Neural cell (in vitro differentiated cells): Measurements from ENCODE around the gene POLRMT. TPM values are rescaled to one million over a fixed set of nuclear protein-coding genes. Genes with fewer than 3 reads are reported as not detected.

Source experiments
- H2AFZ ChIP-seq: fragments of 200-600, 300-800 bp; sonication (generic), shearing (Covaris generic); 2 replicates; pipeline ENCODE4 v1.6.0; 2014; ENCODE audit warnings: low read depth, mild to moderate bottlenecking, antibody characterized with exemption, low read length, moderate library complexity
- H3F3A ChIP-seq: fragments of 200-600 bp; shearing (Covaris generic); 2 replicates; pipeline ENCODE4 v1.6.1; 2016; ENCODE audit warnings: mild to moderate bottlenecking, moderate library complexity, mixed read lengths, antibody characterized with exemption, low read length; ENCODE audit not compliant: insufficient read depth, poor library complexity, severe bottlenecking
- H3K27ac ChIP-seq: fragments of 200-600, 300-800 bp; sonication (generic), shearing (Covaris generic); 2 replicates; pipeline ENCODE4 v1.5.1; 2014; ENCODE audit warnings: mild to moderate bottlenecking, low read length, moderate library complexity
- H3K27me3 ChIP-seq: fragments of 300-800, 200-600 bp; sonication (generic), shearing (Covaris generic); 2 replicates; pipeline ENCODE4 v1.6.0; 2014; ENCODE audit warnings: mild to moderate bottlenecking, low read depth, low read length, moderate library complexity; ENCODE audit not compliant: insufficient read depth
- H3K36me3 ChIP-seq: fragments of 300-800, 200-600 bp; sonication (generic), shearing (Covaris generic); 2 replicates; pipeline ENCODE4 v1.5.1; 2014; ENCODE audit warnings: mild to moderate bottlenecking, antibody characterized with exemption, low read length, moderate library complexity; ENCODE audit not compliant: insufficient read depth
- H3K4me2 ChIP-seq: fragments of 300-800, 200-600 bp; sonication (generic), shearing (Covaris generic); 2 replicates; pipeline ENCODE4 v1.6.0; 2014; ENCODE audit warnings: mild to moderate bottlenecking, low read length
- H3K4me3 ChIP-seq: fragments of 300-800, 200-600 bp; sonication (generic), shearing (Covaris generic); 2 replicates; pipeline ENCODE4 v1.5.1; 2014; ENCODE audit warnings: mild to moderate bottlenecking, low read length, moderate library complexity
- H3K79me2 ChIP-seq: fragments of 200-600 bp; shearing (Covaris generic); replicated peaks from 2 replicates; pipeline ENCODE4 v1.6.0; 2014; ENCODE audit warnings: mild to moderate bottlenecking, low read length, moderate library complexity; ENCODE audit not compliant: insufficient read depth
- H3K9ac ChIP-seq: fragments of 300-800, 200-600 bp; sonication (generic), shearing (Covaris generic); 2 replicates; pipeline ENCODE4 v1.6.1; 2016; ENCODE audit warnings: mild to moderate bottlenecking, low read length, mixed read lengths
- H3K9me2 ChIP-seq: fragments of 200-600 bp; shearing (Covaris generic); 2 replicates; pipeline ENCODE4 v1.6.1; 2016; ENCODE audit warnings: mild to moderate bottlenecking, low read length, mixed read lengths; ENCODE audit not compliant: insufficient read depth
- H3K9me3 ChIP-seq: fragments of 200-600, 300-800 bp; sonication (generic), shearing (Covaris generic); 2 replicates; pipeline ENCODE4 v1.6.1; 2016; ENCODE audit warnings: mild to moderate bottlenecking, mixed run types, low read length, moderate library complexity, mixed read lengths
- H4K20me1 ChIP-seq: fragments of 200-600 bp; shearing (Covaris generic); 2 replicates; pipeline ENCODE4 v1.6.1; 2016; ENCODE audit warnings: mild to moderate bottlenecking, mixed run types; ENCODE audit not compliant: insufficient read depth
- EP300 ChIP-seq: fragments of 450-650 bp; conservative IDR thresholded peaks from 2 replicates; pipeline ENCODE4 v1.6.1; 2014; ENCODE audit warnings: antibody characterized with exemption, mild to moderate bottlenecking, moderate library complexity; ENCODE audit not compliant: poor library complexity, severe bottlenecking
- EZH2 ChIP-seq: fragments of 200-600, 300-800 bp; shearing (Covaris generic), sonication (generic); IDR thresholded peaks from 2 replicates; pipeline ENCODE4 v1.6.1; 2014; ENCODE audit warnings: antibody characterized with exemption, low read length, borderline replicate concordance, mild to moderate bottlenecking; ENCODE audit not compliant: insufficient read depth, poor library complexity, severe bottlenecking
- MXI1 ChIP-seq: fragments of 450-650 bp; conservative IDR thresholded peaks from 2 replicates; pipeline ENCODE4 v1.6.1; 2014; ENCODE audit warnings: antibody characterized with exemption, mild to moderate bottlenecking; ENCODE audit not compliant: poor library complexity, severe bottlenecking
- POLR2AphosphoS5 ChIP-seq: IDR thresholded peaks from 2 replicates; pipeline ENCODE4 v1.6.1; 2012
- RAD21 ChIP-seq: fragments of 450-650 bp; conservative IDR thresholded peaks from 2 replicates; pipeline ENCODE4 v1.6.1; 2014; ENCODE audit warnings: antibody characterized with exemption, mild to moderate bottlenecking, moderate library complexity
- SMC3 ChIP-seq: fragments of 450-650 bp; conservative IDR thresholded peaks from 2 replicates; pipeline ENCODE4 v1.6.1; 2014; ENCODE audit warnings: antibody characterized with exemption, mild to moderate bottlenecking, moderate library complexity; ENCODE audit not compliant: poor library complexity
- TAF1 ChIP-seq: IDR thresholded peaks from 2 replicates; pipeline ENCODE4 v1.6.1; 2012; ENCODE audit warnings: low read depth
- polyA plus RNA-seq: library from polyadenylated mRNA; depleted of rRNA; stranded (reverse); fragments of >200 nt; gene quantifications from 2 replicates; pipeline ENCODE4 v1.2.3, GENCODE V29; 2014
- TF ChIP-seq, protein P1 (sequence below): fragments of 450-650 bp; IDR thresholded peaks from 2 replicates; pipeline ENCODE4 v1.5.1; 2014; ENCODE audit warnings: antibody characterized with exemption, mild to moderate bottlenecking, moderate library complexity; ENCODE audit not compliant: poor library complexity, severe bottlenecking
- TF ChIP-seq, protein P2 (sequence below): IDR thresholded peaks from 2 replicates; pipeline ENCODE4 v1.6.1; 2012; ENCODE audit warnings: borderline replicate concordance

POLRMT gene
- polyA plus RNA-seq, 1 donor from 2014 or later, result 28.3 TPM

DNA sequence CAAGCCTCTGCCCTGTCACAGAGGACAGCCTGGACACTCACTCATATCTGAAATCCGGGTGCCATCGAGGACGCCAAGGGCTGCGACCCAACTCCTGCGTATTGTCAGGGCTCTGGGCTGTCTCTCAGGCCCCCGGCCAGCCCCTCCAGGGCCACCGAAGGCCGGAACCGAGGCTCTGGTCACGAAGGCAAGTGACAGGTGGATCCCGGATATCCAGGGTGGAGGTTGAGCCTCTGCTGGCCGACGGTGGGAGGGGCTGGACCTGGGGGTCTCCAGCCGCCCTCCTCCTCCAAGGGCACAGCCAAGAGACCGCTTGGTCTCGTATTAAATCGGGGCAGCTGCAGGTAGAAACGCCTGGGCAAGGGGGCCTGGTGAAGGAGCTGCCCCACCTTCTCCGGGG is 24.3 kb upstream of the POLRMT start:
- H4K20me1 ChIP-seq, result peaks cover 11% of the 10 kb centered on the region

DNA sequence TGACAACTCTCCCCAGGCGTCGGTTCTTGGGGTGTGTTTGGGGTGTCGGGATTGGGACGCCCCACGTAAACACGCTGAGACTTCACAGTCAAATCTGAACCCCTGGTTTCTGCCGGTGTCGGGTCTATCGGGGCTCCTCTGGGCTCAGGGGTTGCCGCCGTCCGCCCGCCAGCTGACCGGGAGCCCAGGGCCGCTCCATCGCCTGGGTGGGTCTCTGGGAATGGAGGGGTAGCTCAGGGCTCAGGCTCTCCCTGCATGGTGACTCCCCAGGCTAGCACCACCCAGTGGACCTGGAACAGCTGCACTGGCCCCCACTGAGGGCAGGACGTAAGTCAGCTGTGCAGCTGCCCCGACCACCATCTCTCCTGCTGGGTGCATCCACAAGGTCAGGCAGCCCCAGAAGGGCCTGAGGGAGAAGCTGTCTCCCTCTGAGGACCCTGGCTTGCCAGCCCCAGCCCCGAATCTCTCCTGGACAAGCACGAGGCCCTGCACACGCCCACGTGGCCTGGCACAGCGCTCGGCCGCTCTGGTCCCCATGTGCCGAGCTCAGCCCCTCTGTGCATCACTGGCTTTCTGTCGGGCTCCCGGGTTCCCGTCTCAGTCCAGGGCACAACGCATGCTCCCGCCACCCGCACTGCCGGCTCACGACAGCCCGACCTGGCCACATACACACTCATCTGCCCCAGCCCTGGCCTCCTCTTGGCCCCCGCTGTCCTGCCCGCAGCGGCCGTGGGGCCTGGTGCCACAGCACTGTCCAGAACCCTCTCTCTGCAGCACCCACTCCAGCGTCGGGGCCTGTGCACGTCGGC is 23.6 kb upstream of the POLRMT start:
- H3F3A ChIP-seq, result no peaks in the 10 kb centered on the region
- no peak overlapping the region for H3K4me2 ChIP-seq
- H3K9me2 ChIP-seq, result no peaks in the 10 kb centered on the region
- H3K27ac ChIP-seq, result no peak overlapping the region
- H3K79me2 ChIP-seq, result peaks cover 60% of the 10 kb centered on the region
- no peak overlapping the region for H3K9ac ChIP-seq
- no peaks in the 10 kb centered on the region for H3K9me3 ChIP-seq
- TF ChIP-seq RAD21 (no peak), EZH2 (no peak), POLR2AphosphoS5 (no peak), EP300 (no peak), SMC3 (no peak), TAF1 (no peak), MXI1 (no peak)
- TF ChIP-seq, protein P1, sequence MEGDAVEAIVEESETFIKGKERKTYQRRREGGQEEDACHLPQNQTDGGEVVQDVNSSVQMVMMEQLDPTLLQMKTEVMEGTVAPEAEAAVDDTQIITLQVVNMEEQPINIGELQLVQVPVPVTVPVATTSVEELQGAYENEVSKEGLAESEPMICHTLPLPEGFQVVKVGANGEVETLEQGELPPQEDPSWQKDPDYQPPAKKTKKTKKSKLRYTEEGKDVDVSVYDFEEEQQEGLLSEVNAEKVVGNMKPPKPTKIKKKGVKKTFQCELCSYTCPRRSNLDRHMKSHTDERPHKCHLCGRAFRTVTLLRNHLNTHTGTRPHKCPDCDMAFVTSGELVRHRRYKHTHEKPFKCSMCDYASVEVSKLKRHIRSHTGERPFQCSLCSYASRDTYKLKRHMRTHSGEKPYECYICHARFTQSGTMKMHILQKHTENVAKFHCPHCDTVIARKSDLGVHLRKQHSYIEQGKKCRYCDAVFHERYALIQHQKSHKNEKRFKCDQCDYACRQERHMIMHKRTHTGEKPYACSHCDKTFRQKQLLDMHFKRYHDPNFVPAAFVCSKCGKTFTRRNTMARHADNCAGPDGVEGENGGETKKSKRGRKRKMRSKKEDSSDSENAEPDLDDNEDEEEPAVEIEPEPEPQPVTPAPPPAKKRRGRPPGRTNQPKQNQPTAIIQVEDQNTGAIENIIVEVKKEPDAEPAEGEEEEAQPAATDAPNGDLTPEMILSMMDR, result no peak
- TF ChIP-seq, protein P2, sequence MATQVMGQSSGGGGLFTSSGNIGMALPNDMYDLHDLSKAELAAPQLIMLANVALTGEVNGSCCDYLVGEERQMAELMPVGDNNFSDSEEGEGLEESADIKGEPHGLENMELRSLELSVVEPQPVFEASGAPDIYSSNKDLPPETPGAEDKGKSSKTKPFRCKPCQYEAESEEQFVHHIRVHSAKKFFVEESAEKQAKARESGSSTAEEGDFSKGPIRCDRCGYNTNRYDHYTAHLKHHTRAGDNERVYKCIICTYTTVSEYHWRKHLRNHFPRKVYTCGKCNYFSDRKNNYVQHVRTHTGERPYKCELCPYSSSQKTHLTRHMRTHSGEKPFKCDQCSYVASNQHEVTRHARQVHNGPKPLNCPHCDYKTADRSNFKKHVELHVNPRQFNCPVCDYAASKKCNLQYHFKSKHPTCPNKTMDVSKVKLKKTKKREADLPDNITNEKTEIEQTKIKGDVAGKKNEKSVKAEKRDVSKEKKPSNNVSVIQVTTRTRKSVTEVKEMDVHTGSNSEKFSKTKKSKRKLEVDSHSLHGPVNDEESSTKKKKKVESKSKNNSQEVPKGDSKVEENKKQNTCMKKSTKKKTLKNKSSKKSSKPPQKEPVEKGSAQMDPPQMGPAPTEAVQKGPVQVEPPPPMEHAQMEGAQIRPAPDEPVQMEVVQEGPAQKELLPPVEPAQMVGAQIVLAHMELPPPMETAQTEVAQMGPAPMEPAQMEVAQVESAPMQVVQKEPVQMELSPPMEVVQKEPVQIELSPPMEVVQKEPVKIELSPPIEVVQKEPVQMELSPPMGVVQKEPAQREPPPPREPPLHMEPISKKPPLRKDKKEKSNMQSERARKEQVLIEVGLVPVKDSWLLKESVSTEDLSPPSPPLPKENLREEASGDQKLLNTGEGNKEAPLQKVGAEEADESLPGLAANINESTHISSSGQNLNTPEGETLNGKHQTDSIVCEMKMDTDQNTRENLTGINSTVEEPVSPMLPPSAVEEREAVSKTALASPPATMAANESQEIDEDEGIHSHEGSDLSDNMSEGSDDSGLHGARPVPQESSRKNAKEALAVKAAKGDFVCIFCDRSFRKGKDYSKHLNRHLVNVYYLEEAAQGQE, result no peak
- no peak overlapping the region for H2AFZ ChIP-seq
- no peaks in the 10 kb centered on the region for H3K36me3 ChIP-seq
- H4K20me1 ChIP-seq, result peaks cover 11% of the 10 kb centered on the region
- no peak overlapping the region for H3K4me3 ChIP-seq
- H3K27me3 ChIP-seq, result no peaks in the 10 kb centered on the region

More for the DNA sequence above, 24.3 kb upstream of the POLRMT start:
- Histone ChIP-seq H3K9me3 (no peaks in the 10 kb centered on the region), H3K27ac (no peak overlapping the region), H3K27me3 (no peaks in the 10 kb centered on the region), H3K9me2 (no peaks in the 10 kb centered on the region), H3F3A (no peaks in the 10 kb centered on the region), H3K36me3 (no peaks in the 10 kb centered on the region), H2AFZ (no peak overlapping the region), H3K9ac (no peak overlapping the region), H3K4me3 (no peak overlapping the region), H3K79me2 (peaks cover 67% of the 10 kb centered on the region), H3K4me2 (no peak overlapping the region)
- TF ChIP-seq EZH2 (no peak), TAF1 (no peak), EP300 (no peak), POLR2AphosphoS5 (no peak), SMC3 (no peak), RAD21 (no peak)
- TF ChIP-seq, protein P1, result no peak
- TF ChIP-seq, protein P2, result no peak
